Upper lobe of right lung (tissue), 1 donor: ENCODE data around the gene ASXL2. TPM values are rescaled to one million over a fixed set of nuclear protein-coding genes. Genes with fewer than 3 reads are reported as not detected.
A peak's percentile ranks its signal among the peaks of the same experiment; 100 is the strongest.

ENCODE experiments used
- ATAC-seq: fragments of 200-7000 bp; cut with Tn5 transposase; one replicate; pipeline ENCODE4 v1.9.1; 2020; ENCODE audit warnings: mild to moderate bottlenecking, moderate library complexity
- DNase-seq: peaks from one replicate; pipeline ENCODE4 v3.0.0-alpha.2; 2020
- H3K27ac ChIP-seq: fragments of 200-600 bp; one replicate; pipeline ENCODE4 v1.8.0; 2022
- H3K27me3 ChIP-seq: fragments of 200-600 bp; one replicate; pipeline ENCODE4 v1.8.0; 2022; ENCODE audit warnings: mild to moderate bottlenecking
- H3K36me3 ChIP-seq: fragments of 200-600 bp; one replicate; pipeline ENCODE4 v1.8.0; 2022
- H3K4me1 ChIP-seq: fragments of 200-600 bp; one replicate; pipeline ENCODE4 v1.8.0; 2022
- H3K4me3 ChIP-seq: fragments of 200-600 bp; one replicate; pipeline ENCODE4 v1.8.0; 2022; ENCODE audit warnings: mild to moderate bottlenecking
- H3K9me3 ChIP-seq: fragments of 200-600 bp; one replicate; pipeline ENCODE4 v1.8.0; 2022
- intact Hi-C: fragments of 100-400 bp; cut with DNase I; formaldehyde crosslinking; loops from one replicate; pipeline ENCODE4 v1.11.0; 2022
- total RNA-seq: library from RNA; stranded (reverse); fragmentation: NEBNext Ultra II Directional; extraction: Animal tissue kit (Norgen Biotek cat#: 25700); gene quantifications from one replicate; pipeline ENCODE4 v1.2.1, GENCODE V29; 2021
- TF ChIP-seq, protein P1 (sequence below): fragments of 200-600 bp; IDR thresholded peaks from one replicate; pipeline ENCODE4 v1.8.0; 2022; ENCODE audit warnings: antibody characterized with exemption
- donor health status: DM: no; HTN: yes; CAD: no; lungs with severe emphysema.

Gene ASXL2
- total RNA-seq, 1 donor from 2014 or later = 34.3 TPM

DNA sequence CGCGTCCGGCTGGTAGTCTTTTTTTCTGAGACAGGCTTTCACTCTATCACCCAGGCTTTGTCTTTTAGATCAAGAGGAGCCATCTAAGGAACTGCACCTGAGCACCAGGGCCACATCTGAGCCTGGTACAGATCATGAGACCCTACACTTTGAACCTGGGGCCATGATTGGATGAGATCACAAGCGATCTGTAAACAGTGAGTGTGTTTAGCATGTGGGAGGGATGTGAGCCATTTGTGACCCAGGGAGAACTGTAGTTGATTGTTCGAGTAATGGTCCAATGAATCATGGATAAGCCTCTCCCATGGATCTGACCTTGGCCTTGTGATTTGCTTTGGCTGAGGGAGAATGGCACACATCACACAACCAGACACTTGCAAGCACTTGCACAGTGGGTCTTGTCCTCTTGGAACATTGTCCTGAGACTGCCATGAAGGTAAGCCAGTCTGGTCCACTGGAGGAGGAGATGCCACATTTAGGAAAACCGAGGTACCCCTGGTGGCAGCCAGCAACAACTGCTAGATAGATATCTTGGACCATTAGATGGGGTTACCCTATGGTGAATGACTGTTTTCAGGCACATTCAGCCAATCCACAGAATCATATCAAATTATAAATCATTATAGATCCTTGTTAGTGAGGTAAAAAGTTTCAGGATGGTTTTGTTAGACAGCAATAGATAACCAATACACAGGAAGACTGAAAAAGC lies 185.4 kb downstream of the ASXL2 start:
- Histone ChIP-seq H3K36me3 (no peaks in the 10 kb centered on the region), H3K27me3 (no peaks in the 10 kb centered on the region), H3K4me1 (no peaks in the 10 kb centered on the region), H3K4me3 (no peak overlapping the region), H3K27ac (no peak overlapping the region), H3K9me3 (no peaks in the 10 kb centered on the region)
- intact Hi-C loops = no loop called here
- DNase-seq (peak; percentile 15), ATAC-seq (no peak)
- TF ChIP-seq, protein P1, sequence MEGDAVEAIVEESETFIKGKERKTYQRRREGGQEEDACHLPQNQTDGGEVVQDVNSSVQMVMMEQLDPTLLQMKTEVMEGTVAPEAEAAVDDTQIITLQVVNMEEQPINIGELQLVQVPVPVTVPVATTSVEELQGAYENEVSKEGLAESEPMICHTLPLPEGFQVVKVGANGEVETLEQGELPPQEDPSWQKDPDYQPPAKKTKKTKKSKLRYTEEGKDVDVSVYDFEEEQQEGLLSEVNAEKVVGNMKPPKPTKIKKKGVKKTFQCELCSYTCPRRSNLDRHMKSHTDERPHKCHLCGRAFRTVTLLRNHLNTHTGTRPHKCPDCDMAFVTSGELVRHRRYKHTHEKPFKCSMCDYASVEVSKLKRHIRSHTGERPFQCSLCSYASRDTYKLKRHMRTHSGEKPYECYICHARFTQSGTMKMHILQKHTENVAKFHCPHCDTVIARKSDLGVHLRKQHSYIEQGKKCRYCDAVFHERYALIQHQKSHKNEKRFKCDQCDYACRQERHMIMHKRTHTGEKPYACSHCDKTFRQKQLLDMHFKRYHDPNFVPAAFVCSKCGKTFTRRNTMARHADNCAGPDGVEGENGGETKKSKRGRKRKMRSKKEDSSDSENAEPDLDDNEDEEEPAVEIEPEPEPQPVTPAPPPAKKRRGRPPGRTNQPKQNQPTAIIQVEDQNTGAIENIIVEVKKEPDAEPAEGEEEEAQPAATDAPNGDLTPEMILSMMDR = no peak

DNA sequence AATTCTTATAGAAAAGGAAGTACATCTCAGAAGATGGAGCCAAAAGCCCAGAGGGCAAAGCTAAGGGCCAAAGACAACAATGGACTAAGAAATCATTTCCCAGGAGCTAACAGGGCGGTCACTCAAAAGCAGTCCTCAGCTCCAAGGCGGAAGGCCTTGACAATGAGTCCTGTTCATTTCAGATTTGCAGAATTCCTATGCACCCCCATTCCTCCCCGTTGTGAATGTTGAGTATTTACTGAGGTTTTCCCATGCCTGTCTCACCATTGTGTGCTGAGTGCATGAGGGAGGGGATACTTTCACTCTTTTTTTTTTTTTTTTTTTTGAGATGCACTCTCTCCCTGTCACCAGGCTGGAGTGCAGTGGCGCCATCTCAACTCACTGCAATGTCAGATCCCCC lies 186.1 kb downstream of the ASXL2 start:
- ATAC-seq = no peak
- H3K4me1 ChIP-seq = no peaks in the 10 kb centered on the region
- intact Hi-C loops = no loop called here

GRCh38 chr2:25690058-25690457 lies 188.2 kb downstream of the ASXL2 start:
- Histone ChIP-seq H3K36me3 (no peaks in the 10 kb centered on the region), H3K4me3 (no peak overlapping the region), H3K27ac (no peak overlapping the region), H3K27me3 (no peaks in the 10 kb centered on the region), H3K9me3 (no peaks in the 10 kb centered on the region), H3K4me1 (no peaks in the 10 kb centered on the region)
- TF ChIP-seq, protein P1 = no peak
- ATAC-seq = peak; percentile 46
- no peak for DNase-seq
- intact Hi-C loops = no loop called here

More for the DNA sequence above, 186.1 kb downstream of the ASXL2 start:
- Histone ChIP-seq H3K36me3 (no peaks in the 10 kb centered on the region), H3K27me3 (no peaks in the 10 kb centered on the region), H3K9me3 (no peaks in the 10 kb centered on the region), H3K4me3 (no peak overlapping the region), H3K27ac (no peak overlapping the region)
- peak; percentile 3 for DNase-seq
- TF ChIP-seq, protein P1 = no peak

- TF ChIP-seq, protein P1 = no peak
- H3K36me3 ChIP-seq = no peaks in the 10 kb centered on the region
- H3K4me1 ChIP-seq = no peaks in the 10 kb centered on the region
- H3K4me3 ChIP-seq = no peak overlapping the region
- H3K9me3 ChIP-seq = no peaks in the 10 kb centered on the region
- no peaks in the 10 kb centered on the region for H3K27me3 ChIP-seq
- intact Hi-C loops = no loop called here
- H3K27ac ChIP-seq = no peak overlapping the region
- ATAC-seq (no peak), DNase-seq (no peak)
These were observed 190.1 kb downstream of the ASXL2 start for GRCh38 chr2:25688236-25688635.

DNA sequence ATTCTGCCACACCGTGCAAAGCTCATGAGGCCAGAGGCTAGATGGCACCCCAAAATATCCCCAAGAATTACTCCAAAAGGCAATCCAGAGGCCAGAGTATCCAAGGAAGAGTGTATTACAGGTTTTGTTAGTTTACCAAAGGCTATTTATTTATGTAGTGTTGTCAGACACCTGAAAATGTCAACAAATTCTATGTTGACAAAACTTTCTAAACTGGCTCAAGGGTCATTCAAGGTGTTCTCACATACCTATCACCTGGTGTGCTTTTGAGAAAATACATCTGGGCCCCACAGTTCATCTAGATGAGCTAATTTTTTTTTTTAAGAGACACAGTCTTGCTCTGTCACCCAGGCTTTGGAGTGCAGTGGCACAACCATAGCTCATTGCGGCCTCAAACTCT lies 192.5 kb downstream of the ASXL2 start:
- Histone ChIP-seq H3K4me1 (no peaks in the 10 kb centered on the region), H3K9me3 (no peaks in the 10 kb centered on the region), H3K27ac (no peak overlapping the region), H3K27me3 (no peaks in the 10 kb centered on the region), H3K36me3 (no peaks in the 10 kb centered on the region), H3K4me3 (no peak overlapping the region)
- DNase-seq (no peak), ATAC-seq (no peak)
- intact Hi-C loops = no loop called here
- TF ChIP-seq, protein P1 = no peak
